GM03348 (cell line): ENCODE results near the gene MOB3A.
"Not testable (repeated sequence)": the region's sequence is repeated elsewhere in the genome, so short reads cannot be mapped to it uniquely, and the experiment has no call there.

ENCODE experiments used
- DNase-seq: peaks from one replicate; pipeline ENCODE4 v3.0.0; 2012; ENCODE audit warnings: low spot score

The MOB3A gene

DNA sequence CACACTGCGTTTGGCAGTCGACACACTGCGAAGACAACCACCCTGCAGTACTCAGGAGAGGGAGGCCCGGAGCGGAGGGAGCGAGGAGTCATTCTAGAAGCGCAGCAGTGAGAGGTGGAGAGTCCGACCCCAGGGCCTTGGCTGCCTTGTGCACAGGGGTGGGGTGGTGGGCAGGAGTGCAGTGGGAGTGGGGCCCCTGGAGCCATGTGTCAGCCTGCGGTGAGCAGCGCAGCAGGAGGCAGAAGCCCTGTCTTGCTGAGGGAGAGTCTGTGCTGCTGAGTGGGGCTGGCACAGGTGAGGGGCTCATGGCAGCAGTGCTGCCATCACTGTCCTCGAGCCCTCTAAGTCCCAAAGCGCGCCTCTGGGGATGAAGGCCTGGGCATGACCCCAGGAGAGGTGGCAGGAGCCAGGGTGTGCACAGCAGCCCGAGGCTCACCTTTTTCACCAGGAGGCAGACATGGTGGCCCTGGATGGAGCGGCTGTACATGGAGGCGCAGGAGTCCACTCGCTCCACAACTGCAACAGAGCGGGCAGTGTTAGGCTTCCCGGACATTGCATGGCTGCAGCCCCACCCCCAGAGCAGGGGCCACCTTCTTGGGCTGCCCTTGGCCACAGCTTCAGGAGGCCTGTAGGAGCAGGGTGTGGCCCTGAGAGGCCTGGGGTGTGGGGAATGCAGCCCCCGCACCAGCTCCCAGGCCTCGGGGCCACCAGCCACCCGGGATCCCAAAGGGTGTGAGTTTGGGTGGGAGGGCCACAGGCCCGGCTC lies 12.3 kb upstream of the MOB3A start:
- DNase-seq, result no peak

- no peak for DNase-seq
These were observed 7.0 kb upstream of the MOB3A start for GRCh38 chr19:2103045-2103707.

DNA sequence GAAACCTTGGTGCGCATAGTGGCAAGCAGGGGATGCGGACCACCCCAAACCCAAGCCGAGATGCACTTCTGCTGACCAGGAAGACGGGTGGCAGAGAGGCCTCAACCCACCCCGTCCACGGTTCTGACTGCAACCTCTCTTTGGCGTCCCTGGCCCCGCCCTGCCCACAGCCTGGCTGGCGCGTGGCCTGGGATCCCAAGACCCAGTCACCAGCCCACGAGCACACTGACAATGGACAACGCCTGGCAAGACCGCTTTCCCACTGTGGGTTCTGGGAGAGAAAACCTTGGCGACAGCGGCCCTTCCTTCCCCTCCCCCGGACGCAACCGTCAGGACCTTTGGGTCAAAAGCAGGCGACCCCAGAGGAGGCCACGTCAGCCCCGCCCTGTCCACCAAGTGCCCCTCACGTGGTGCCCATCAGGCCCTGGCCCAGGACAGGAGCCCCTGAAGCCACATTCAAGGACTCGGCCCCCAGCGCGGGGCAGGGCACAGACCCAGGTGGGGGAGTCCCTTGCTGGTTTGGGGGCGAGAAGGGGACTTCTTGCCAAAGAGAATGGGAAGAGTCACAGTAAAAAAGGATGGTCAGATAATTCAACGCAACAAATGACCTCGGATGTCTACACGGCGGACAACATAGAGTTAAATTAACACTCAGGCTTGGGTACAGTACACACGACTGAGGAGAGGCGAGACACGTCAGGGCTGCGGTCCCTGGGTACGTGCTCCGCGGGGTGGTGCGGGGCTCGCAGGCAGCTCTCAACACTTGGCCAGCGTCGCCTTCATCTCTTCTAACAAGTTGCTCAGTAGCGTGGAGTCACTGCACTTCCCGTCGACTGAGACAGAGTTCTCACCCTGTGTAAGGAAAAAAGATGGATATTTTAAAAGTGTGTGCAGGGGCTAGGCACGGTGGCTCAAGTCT lies 5.5 kb upstream of the MOB3A start:
- DNase-seq, result no peak

- DNase-seq, result no peak
These were observed 4.6 kb upstream of the MOB3A start for GRCh38 chr19:2100719-2101061.

GRCh38 chr19:2099937-2100718 lies 4.0 kb upstream of the MOB3A start:
- DNase-seq, result no peak

- DNase-seq, result no peak
These were observed 3.0 kb upstream of the MOB3A start for GRCh38 chr19:2099054-2099501.

GRCh38 chr19:2097886-2098327 lies 1.8 kb upstream of the MOB3A start:
- no peak for DNase-seq

DNA sequence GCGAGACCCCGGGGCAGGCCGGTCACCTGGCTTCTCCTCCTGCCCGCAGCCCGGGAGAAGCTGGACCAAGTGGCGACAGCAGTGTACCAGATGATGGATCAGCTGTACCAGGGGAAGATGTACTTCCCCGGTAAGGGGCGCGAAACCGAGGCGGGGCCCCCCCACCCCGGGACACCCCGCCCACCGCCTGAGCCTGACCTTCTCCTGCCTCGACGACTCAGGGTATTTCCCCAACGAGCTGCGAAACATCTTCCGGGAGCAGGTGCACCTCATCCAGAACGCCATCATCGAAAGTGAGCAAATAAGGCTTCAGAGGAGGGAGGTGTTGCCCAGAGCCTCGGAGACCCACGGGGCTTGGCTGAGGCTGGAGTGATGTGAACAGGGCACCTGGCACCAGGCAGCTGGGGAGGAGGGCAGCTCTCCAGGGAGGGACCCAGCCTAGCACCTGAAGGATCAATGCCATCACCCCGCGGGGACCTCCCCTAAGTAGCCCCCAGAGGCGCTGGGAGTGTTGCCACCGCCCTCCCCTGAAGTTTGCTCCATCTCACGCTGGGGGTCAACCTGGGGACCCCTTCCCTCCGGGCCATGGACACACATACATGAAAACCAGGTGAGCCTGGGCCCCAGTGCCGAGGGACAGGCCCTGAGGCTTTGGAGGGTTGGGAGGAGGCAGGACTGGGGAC lies 1.2 kb upstream of the MOB3A start:
- DNase-seq, result no peak

GRCh38 chr19:2096480-2097202 lies 515 bp upstream of the MOB3A start, which contains the start of gene IZUMO4:
Gene IZUMO4, plus strand, starts transcription at chr19:2096915. Its CDS starts 31 bp downstream, at chr19:2096946.
- DNase-seq, result peak; percentile 100

- not testable (repeated sequence) for DNase-seq
These were observed 4.1 kb downstream of the MOB3A start for GRCh38 chr19:2091926-2092525.

- no peak for DNase-seq
These were observed 6.4 kb downstream of the MOB3A start for GRCh38 chr19:2089727-2090053.

DNA sequence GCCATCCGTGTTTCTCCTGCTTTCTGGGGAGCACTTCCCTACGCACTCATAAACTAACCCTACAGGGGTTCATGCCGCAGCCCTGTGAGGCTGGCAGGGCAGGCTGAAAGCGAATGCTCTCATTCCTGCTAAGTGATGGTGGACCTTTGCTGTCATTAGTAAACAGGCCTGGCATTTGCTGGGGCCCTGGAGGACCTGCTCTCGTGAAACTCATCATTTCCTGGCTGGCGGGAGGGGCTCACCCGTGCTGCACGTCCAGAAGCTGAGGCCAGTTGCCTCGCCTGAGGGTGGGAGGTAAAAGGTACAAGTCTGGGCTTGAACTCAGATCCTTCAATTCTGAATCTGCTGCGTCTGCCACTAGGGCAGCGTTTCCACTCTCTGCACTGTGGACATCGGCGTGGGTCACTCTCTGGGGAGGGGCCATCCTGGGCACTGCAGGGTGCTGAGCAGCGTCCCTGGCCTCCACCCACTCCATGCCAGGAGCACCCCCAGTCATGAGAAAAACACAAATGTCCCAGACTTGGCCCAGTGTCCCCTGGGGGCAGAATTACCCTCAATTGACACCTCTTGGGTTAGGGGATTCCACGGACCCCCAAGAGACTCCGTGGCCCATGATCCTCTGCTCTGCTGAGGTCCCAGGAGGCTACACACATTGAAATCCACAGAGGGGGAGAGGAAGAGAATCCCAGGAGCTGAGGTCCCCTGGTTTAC lies 7.0 kb downstream of the MOB3A start:
- DNase-seq, result no peak

GRCh38 chr19:2087621-2088100 lies 8.5 kb downstream of the MOB3A start:
- no peak for DNase-seq

DNA sequence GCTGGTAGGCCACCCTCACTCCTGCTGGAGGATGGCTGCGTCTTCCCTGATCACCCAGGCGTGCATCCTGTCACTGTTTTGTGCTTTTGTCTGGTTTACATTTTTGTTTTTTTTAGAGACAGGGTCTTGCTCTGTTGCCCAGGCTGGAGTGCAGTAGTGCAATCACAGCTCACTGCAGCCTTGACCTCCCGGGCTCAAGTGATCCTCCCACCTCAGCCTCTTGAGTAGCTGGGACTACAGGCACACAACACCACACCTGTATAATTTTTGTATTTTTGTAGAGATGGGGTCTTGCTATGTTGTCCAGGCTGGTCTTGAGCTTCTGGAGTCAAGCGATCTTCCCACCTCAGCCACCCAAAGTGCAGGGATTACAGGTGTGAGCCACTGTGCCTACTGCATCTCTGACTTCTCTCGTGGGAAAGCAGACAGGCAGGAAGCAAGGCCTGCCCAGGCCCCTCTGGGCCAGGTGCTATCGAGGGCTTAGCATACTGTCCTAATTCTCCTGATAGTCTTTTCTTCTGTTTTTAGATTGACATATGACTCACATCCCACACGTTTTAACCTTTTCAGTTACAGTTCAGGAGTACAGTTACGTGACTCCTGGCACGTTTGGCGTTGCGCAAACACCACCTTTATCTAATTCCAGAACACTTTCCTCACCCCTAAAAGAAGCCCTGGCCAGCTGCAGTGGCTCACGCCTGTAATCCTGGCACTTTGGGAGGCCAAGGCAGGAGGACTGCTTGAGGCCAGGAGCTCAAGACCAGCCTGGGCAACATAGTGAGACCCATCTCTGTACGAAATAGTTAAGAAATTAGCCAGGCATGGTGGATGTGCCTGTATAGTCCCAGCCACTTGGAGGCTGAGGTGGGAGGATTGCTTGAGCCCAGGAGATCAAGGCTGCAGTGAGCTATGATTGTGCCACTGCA lies 9.2 kb downstream of the MOB3A start:
- not testable (repeated sequence) for DNase-seq

DNA sequence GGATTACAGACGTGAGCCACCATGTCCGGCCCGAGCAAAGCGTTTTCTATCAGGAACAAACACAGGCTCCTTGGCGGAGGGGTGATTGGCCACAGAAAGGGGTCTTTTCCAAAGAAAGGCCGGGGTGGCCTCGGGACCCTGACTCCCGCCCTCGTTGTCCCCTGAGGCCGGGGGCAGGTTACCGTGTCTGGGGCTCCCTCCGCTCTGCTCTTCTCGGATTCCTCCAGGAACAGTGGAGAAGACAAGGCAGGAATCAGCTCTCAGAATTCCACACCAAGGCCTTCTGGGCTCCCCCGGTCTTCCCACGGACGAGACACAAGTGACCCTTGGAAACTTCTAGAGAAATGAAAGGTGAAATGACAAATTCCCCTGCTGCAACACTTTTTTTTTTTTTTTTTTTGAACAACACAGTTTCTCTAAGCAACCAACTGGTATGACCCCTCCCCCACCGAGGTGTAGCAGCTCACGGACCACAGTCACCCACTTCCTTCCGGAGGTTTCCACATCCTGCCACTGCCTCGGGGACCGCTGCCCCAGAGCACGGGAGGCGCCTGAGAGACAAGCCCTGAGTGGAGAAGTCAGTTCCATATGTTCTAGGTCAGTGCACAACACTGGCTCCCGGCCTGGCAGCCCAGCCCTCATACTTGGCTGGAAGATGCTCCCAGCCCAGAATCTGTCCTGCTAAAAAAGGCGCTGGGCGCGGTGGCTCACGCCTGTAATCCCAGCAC lies 11.0 kb downstream of the MOB3A start:
- no peak for DNase-seq

GRCh38 chr19:2083174-2083854 lies 12.8 kb downstream of the MOB3A start:
- DNase-seq, result no peak
